ENCODE results near the gene FSD1L.

Gene FSD1L

DNA sequence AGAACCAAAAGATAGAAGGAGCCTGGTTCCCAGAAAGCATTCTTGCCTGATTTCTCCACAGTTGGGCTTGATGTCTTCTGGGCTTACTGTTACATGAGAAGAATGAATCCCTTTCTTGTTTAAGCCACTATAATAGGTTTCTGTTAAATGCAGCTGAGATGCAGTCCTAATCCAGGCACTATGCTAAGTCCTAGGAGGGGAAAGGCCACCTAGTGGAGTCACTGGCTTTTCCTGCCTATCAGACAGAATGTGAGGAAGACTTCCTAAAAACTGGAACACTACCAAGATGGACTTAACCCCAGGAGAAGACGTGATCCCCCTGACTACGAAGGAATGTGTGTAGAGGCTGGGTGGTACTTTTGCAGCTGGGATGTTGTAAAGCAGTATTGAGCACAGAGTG lies 34.3 kb upstream of the FSD1L start:
- H3K4me3 ChIP-seq (ENCODE audit: low read depth, low read length): no peak overlapping the region
- DNase-seq (ENCODE audit: low read depth): no peak
- TF ChIP-seq, protein P1, sequence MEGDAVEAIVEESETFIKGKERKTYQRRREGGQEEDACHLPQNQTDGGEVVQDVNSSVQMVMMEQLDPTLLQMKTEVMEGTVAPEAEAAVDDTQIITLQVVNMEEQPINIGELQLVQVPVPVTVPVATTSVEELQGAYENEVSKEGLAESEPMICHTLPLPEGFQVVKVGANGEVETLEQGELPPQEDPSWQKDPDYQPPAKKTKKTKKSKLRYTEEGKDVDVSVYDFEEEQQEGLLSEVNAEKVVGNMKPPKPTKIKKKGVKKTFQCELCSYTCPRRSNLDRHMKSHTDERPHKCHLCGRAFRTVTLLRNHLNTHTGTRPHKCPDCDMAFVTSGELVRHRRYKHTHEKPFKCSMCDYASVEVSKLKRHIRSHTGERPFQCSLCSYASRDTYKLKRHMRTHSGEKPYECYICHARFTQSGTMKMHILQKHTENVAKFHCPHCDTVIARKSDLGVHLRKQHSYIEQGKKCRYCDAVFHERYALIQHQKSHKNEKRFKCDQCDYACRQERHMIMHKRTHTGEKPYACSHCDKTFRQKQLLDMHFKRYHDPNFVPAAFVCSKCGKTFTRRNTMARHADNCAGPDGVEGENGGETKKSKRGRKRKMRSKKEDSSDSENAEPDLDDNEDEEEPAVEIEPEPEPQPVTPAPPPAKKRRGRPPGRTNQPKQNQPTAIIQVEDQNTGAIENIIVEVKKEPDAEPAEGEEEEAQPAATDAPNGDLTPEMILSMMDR (IDR thresholded peaks at IDR 0.05; ENCODE audit: low read depth, low read length, missing control alignments): peak; percentile 6

DNA sequence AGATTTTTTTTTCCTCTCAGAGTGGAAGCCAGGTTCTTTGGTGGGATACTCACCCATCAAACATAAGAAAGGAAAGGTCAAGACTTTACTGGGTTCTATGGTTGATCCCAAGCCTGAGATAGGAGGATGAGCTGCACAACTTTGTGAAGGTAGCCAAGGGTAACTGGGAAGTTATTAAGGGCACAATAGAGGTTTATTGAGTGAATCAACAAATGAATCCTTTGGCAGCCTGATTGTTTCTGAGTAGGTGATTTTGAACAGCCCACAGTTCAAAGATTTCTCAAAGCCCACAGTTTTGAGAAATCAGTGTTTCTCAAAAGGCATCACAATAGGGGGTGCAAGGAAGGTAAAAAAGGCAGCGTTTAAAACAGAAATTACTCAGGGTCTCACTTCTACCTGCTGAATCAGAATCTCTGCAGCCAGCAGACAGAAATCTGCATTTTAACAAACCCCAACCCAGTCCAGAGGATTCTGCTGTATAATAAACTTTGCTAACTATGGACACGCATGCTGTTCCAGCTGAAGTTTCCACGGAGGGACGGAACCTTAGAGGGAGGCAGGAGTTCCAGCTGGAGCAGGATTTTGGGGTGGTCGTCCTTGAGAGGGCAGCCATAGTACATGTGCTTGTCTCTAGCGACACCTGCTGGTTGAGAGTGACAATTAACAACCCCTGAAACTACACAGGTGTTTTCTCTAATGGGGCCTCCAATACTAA lies 32.7 kb upstream of the FSD1L start:
- peak; percentile 24 for DNase-seq (ENCODE audit: low read depth)
- no peak overlapping the region for H3K4me3 ChIP-seq (ENCODE audit: low read depth, low read length)
- TF ChIP-seq, protein P1 (IDR thresholded peaks at IDR 0.05; ENCODE audit: low read depth, low read length, missing control alignments): peak; percentile 86

DNA sequence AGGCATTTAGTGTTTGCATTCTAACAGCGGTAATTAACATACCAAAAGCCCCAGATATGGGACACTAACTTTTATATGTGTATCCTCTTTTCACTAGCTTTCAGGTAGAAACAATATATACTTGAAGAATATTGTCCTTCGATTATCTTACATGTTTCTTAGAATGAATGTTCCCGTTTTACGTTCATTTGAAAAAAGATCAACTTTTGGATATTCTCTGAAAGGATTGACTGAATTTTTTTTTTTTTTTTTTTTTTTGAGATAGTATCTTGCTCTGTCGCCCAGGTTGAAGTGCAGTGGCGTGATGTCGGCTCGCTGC lies 32.2 kb upstream of the FSD1L start:
- TF ChIP-seq, protein P1 (IDR thresholded peaks at IDR 0.05; ENCODE audit: low read depth, low read length, missing control alignments): no peak
- DNase-seq (ENCODE audit: low read depth): no peak
- H3K4me3 ChIP-seq (ENCODE audit: low read depth, low read length): no peak overlapping the region

DNA sequence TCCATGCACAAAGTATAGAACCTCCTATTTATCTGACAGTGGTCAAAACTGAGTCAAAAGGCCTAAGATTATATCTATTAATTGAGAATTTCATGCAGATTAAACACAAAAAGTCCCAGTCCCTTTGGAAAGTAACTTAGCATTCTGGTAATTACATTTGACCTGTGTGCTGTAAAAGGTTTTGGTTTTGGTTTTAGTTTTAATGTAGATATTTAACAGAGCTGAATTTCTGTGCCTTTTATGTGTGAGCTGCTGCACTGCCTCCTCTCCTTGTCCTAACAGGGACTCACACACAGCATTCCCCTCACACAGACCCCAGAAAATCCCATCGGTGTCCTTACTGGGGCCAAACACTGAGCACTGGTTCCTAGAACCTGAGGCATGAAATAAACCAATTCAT lies 31.0 kb upstream of the FSD1L start:
- DNase-seq (ENCODE audit: low read depth): peak; percentile 5
- TF ChIP-seq, protein P1 (IDR thresholded peaks at IDR 0.05; ENCODE audit: low read depth, low read length, missing control alignments): no peak
- no peak overlapping the region for H3K4me3 ChIP-seq (ENCODE audit: low read depth, low read length)

DNA sequence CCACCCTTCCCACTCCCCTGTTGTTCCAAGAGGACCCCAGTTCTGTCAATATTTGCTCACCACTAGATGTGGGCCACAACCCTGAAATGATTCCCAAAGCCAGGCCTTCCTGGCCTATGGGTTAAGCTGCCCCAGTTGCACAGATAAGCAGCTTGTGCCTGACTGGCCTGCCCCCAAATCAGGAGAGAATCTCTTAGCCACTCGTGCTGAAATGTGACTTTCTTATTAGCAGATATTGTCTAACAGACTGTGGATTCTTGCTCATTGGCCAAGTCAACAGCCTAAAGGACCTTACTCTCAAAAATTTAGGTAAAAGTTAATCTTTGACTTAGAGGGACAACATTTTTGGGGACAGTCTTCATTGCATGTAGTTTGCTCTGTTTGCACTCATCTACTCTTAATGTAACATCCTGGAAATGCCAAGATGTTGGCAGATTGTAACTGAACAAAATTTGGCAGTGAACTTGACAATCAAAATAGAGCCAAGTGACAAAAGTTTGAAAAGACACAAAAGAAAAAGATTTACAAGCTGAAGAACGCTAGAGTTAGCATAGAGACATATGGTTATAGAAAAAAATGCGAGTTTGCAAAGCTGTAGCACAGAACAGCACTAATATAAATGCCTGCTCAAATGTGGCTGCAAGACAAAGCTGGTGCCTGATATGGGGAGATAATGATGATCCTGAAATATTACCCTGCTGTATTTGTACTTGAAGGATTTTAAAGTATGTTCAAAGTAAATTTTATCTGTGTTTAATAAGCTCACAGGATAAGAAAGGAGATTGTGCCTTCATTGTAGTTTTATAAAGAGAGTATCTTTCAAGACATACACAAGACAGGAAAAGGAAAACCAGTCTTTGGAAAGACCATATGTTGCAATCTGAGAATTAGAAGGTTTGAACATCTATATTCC lies 29.0 kb upstream of the FSD1L start:
- TF ChIP-seq, protein P1 (IDR thresholded peaks at IDR 0.05; ENCODE audit: low read depth, low read length, missing control alignments): no peak
- no peak for DNase-seq (ENCODE audit: low read depth)
- no peak overlapping the region for H3K4me3 ChIP-seq (ENCODE audit: low read depth, low read length)

DNA sequence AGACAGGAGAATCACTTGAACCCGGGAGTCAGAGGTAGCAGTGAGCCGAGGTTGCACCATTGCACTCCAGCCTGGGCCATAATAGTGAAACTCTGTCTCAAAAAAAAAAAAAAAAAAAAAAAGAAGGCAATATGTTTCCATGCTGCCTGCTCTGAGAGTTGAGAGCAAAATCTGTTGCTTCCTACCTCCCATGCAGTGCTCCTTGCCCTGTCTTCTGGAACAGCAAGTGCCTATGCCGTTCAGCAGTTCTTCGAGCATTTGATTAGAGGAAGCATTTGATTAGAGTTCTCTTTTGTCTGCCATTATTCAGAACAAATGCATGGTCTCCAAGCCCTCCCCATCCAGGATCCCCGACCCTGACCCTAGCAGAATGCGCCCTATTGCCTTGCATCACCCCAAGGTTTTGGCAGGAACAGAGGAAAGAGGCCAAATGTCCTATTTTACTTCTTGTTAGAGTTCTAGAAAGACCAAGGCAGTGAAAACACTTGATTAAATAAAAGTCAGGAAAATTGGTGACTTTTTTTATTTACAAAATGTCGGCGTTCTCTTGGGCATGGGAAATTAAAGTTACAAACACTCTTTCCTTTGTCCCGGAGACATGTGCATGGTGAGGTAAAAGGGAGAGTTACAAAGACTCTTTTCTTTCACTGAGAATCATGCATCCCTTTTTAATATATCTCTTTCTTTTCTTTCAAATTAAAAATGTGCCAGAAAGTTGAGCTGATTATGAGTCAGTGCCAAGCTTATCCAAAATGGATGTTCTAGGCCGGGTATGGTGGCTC lies 27.8 kb upstream of the FSD1L start:
- TF ChIP-seq, protein P1 (IDR thresholded peaks at IDR 0.05; ENCODE audit: low read depth, low read length, missing control alignments): no peak
- no peak overlapping the region for H3K4me3 ChIP-seq (ENCODE audit: low read depth, low read length)
- DNase-seq (ENCODE audit: low read depth): no peak

Measured in GM12864 (cell line).